HG03139 (cell line): ENCODE measurements around the gene FRY.

Source experiments
- ATAC-seq: cut with Tn5 transposase; IDR thresholded peaks from one replicate; pipeline ENCODE4 v1.9.1; 2021; ENCODE audit not compliant: unreplicated experiment

FRY gene

DNA sequence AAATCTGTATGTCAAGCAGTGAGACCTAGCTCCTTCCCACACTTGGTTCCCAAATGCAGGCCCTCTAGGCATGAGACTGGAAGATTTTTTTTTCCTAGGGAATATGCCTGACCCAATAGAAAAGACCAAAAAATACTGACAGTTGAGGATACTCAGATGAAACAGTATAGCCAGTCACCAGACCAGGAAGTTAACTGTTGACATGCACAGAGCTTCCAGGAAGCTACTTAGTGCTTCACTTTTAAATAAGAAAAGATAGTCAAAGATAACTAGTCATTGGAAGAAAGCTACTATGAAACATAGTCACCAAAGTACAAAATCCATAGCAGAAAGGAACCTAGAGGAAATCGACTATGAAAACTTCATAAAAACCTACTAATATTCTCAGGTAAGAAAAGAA is 316.1 kb downstream of the FRY start:
- no peak for ATAC-seq
